ENCODE data around the gene ADISSP. TPM values are rescaled to one million over a fixed set of nuclear protein-coding genes. Genes with fewer than 3 reads are reported as not detected.

Gene ADISSP
- total RNA-seq, 1 donor from 2014 or later, result 62.0 TPM

DNA sequence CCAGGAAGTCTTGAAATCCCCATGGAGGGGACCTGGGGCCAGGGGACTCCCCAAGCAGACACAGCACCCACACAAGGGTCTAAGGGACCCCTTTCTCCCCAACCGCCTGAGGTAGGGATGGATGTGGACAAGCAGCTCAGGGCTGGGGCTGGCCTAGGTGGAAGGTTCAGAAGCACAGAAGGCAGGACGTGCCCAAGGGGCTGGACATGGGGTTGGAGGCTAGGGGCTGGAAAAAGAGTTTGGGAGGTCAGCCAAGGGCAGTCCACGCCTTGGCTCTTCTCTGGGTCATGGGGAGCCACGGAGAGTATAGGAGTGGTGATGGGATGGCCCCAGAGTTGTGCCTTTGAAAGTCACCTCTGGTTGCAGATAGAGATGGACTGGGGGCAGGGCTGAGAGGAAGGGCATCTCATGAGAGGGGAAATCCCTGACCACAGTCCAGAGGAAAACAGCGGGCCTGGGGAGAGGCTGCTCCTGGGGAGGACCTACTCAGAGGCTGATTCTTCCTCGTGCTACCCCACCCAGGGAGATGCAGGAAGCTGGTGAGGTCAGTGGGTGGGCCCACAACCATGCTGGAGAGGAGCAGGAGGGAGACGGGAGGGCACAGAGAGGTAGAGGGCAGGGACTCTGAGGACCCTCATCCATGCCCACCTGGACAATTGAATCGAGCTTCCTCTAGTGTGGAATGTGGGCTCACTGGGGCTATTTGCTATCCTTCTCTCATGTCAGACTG lies 37.6 kb downstream of the ADISSP start:
- H3K4me3 ChIP-seq (ENCODE audit: low read depth, low read length), result no peak overlapping the region

DNA sequence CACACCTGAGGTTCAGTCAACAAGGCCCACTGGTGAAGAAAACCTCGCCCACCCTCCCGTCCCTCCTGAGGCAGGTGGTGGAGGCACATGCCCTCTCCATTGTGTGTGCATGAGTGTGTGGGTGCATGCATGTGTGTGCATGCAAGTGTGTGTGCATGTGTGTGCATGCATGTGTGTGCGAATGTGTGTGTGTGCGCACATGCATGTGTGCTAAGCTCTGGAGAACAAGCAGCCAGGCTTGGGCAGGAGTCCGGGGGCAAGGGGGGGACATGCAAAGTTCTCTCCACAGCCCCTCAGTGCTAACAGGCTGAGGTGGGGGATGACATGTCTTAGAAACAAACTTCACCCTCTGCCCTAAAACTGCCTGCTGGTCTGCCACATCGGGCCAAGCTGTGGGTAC lies 38.2 kb downstream of the ADISSP start:
- no peak overlapping the region for H3K4me3 ChIP-seq (ENCODE audit: low read depth, low read length)
- no peak for TF ChIP-seq CTCF (conservative IDR thresholded peaks at IDR 0.05; ENCODE audit: low read depth, low read length)
- DNase-seq (ENCODE audit: low read depth), result no peak

More for the DNA sequence above, 37.6 kb downstream of the ADISSP start:
- no peak for DNase-seq (ENCODE audit: low read depth)
- TF ChIP-seq CTCF (conservative IDR thresholded peaks at IDR 0.05; ENCODE audit: low read depth, low read length), result no peak

DNA sequence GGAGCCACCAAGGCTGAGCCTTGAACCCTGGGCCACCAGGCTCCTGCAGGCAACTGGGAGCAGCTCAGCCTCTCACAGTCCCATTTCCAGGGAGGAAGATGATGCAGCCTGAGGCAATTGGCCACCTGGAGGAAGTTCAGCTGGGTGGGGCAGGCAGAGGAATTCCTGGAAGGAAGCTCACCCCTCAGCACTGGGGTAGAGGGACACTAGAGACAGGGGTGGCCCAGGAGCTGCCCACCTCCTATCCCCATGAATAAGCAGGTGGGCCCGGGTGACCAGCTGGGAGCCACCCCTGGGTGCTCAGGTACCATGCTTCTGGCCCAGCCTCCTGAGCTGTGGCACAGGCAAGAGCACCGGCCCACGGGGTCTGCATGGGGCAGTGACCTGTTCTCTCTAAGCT lies 38.7 kb downstream of the ADISSP start:
- DNase-seq (ENCODE audit: low read depth), result no peak
- TF ChIP-seq CTCF (conservative IDR thresholded peaks at IDR 0.05; ENCODE audit: low read depth, low read length), result no peak
- no peak overlapping the region for H3K4me3 ChIP-seq (ENCODE audit: low read depth, low read length)

DNA sequence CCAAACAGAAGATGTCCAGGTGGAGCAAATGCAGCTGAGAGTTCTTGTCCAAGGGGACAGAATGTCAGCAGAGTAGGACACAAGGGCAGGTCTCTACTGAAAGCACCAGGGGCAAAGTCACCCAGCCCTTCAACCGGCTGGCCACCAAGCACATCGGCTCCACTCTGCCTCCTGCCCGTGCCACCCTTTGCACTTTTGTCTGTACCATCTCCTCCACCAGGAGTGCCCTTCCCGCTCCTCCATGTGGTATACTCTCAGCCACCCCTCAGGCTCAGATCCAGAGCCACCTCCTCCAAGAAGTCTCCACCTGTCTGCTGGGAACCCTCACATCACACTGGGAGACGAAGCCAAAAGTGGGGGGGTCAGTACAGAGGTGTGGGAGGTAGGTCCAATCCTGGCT lies 39.2 kb downstream of the ADISSP start:
- no peak for TF ChIP-seq CTCF (conservative IDR thresholded peaks at IDR 0.05; ENCODE audit: low read depth, low read length)
- no peak overlapping the region for H3K4me3 ChIP-seq (ENCODE audit: low read depth, low read length)
- DNase-seq (ENCODE audit: low read depth), result no peak

DNA sequence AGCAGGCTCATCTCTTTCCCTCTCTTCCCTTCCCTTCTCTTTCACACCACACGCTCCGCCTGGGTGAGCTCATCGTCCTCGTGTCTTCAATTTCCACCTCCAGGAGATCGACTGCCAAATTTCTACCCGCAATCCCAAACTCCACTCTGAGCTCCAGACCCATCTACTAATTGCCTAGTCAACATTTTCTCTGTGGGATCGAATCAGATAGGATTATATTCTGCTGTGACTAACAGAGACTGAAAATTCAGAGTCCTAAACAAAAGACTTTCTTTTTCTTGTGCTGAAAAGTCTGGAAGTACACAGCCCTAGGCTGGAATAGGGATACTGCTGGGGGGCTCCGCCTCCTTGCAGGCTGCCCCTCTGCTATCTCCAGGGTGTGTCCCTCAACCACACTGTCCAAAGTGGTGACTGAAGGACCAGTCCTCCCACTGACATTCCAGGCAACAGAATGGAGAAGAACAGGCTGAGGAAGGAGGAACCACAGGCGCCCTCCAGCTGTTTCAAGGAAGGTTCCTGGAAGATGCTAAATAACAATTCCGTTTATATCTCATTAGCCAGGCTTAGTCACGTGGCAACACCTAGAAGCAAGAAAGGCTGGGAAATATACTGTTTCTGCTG lies 40.0 kb downstream of the ADISSP start:
- DNase-seq (ENCODE audit: low read depth), result no peak
- TF ChIP-seq CTCF (conservative IDR thresholded peaks at IDR 0.05; ENCODE audit: low read depth, low read length), result no peak
- H3K4me3 ChIP-seq (ENCODE audit: low read depth, low read length), result no peak overlapping the region

DNA sequence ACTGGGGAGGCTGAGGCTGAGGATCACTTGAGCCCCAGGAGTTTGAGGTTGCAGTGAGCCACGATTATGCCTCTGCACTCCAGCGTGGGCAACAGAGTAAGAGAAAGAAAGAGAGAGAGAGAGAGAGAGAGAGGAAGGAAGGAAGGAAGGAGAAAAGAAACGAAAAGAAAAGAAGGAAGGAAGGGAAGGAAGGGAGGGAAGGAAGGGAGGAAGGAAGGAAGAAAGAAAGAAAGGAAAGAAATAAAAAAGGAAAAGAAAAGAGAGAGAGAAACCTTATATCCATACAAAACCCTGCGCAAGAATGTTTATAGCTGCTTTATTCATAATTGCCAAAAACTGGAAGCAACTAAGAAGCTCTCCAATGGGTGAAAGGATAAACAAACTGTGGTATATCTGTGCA lies 43.2 kb downstream of the ADISSP start:
- no peak for DNase-seq (ENCODE audit: low read depth)
- TF ChIP-seq CTCF (conservative IDR thresholded peaks at IDR 0.05; ENCODE audit: low read depth, low read length), result no peak
- H3K4me3 ChIP-seq (ENCODE audit: low read depth, low read length), result no peak overlapping the region

GRCh38 chr20:3723284-3723683 lies 44.3 kb downstream of the ADISSP start:
- no peak overlapping the region for H3K4me3 ChIP-seq (ENCODE audit: low read depth, low read length)
- no peak for DNase-seq (ENCODE audit: low read depth)
- no peak for TF ChIP-seq CTCF (conservative IDR thresholded peaks at IDR 0.05; ENCODE audit: low read depth, low read length)

All from epithelial cell of proximal tubule (primary cell).